ENCODE results near the gene HDAC8.

HDAC8 gene

DNA sequence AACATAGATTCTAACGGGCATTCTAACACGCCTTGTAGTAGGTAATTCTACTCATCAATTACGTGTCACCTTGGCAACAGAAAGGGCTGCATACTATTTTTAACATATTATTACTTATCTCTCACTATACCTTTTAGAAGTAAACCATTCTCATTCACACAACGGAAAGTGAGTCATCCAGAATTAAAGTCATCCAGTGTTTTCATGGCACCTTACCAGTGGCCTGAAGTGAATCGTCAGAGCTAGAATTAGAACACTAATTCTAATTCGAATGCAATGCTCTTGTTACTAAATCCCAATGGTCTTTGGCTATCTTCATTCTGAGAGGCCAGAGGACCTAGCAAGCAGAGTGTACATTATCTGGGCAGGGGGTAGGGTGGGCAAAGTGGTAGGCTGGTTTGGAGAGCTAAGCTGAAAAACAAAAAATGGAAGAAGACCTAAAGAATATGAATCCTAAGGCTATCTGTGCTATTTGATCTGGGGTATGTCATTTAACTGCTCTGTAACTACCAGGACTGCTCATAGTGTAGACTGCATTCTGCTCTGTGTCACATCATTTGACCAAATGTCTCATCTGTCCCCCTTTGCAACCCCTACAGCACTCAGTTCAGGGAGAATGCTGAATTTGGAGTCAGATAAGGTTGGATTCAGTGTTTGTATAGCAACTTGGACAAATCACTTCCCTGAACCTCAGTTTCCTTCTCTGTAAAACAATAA is 96.5 kb downstream of the HDAC8 start:
- H3K4me3 ChIP-seq (replicated peaks; ENCODE audit: low read depth, low read length), result no peak overlapping the region
- H3K36me3 ChIP-seq (ENCODE audit: control insufficient read depth, insufficient read depth, low read length), result no peaks in the 10 kb centered on the region
- no peak for TF ChIP-seq CTCF (IDR thresholded peaks at IDR 0.05; ENCODE audit: insufficient read depth, low read length, poor library complexity, severe bottlenecking)
- H3K27me3 ChIP-seq (replicated peaks; ENCODE audit: control insufficient read depth, insufficient read depth, low read length), result no peaks in the 10 kb centered on the region
- DNase-seq (ENCODE audit: extremely low read depth, insufficient read length), result no peak

GRCh38 chrX:72475338-72475737 is 97.3 kb downstream of the HDAC8 start:
- Histone ChIP-seq H3K36me3 (ENCODE audit: control insufficient read depth, insufficient read depth, low read length) (no peaks in the 10 kb centered on the region), H3K27me3 (replicated peaks; ENCODE audit: control insufficient read depth, insufficient read depth, low read length) (no peaks in the 10 kb centered on the region), H3K4me3 (replicated peaks; ENCODE audit: low read depth, low read length) (no peak overlapping the region)
- no peak for TF ChIP-seq CTCF (IDR thresholded peaks at IDR 0.05; ENCODE audit: insufficient read depth, low read length, poor library complexity, severe bottlenecking)
- DNase-seq (ENCODE audit: extremely low read depth, insufficient read length), result no peak

DNA sequence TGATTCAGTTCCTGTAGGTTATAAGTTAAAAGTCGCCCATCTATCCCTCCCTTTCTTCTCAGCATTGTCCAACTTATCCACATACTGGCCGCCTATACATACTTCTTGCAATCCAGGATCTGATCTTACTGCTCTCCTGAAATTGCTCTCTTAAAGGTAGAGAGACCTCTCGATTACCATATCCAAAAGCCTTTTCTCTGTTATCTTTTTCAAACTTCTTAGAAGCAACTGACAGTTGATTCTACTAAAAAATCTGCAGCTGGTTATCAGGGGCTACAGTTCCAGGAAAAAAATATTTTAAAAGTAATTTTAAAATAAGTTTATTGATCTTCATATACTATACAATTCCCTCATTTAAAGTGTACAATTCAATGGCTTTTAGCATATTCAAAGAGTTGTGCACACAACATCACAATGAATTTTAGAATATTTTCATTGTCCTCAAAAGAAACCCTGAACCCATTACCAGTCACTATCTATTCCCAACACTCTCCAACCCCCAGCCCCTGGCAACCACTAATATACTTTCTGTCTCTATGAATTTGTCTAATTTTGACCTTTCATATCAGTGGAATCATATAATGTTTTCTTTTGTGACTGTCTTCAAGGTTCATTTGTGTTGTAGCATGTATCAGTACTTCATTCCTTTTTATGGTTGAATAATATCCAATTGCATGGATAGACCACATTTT is 102.0 kb downstream of the HDAC8 start:
- Histone ChIP-seq H3K4me3 (replicated peaks; ENCODE audit: low read depth, low read length) (no peak overlapping the region), H3K27me3 (replicated peaks; ENCODE audit: control insufficient read depth, insufficient read depth, low read length) (no peaks in the 10 kb centered on the region), H3K36me3 (ENCODE audit: control insufficient read depth, insufficient read depth, low read length) (no peaks in the 10 kb centered on the region)
- no peak for TF ChIP-seq CTCF (IDR thresholded peaks at IDR 0.05; ENCODE audit: insufficient read depth, low read length, poor library complexity, severe bottlenecking)
- no peak for DNase-seq (ENCODE audit: extremely low read depth, insufficient read length)

GRCh38 chrX:72470117-72470516 is 102.5 kb downstream of the HDAC8 start:
- no peak for DNase-seq (ENCODE audit: extremely low read depth, insufficient read length)
- no peaks in the 10 kb centered on the region for H3K36me3 ChIP-seq (ENCODE audit: control insufficient read depth, insufficient read depth, low read length)
- H3K27me3 ChIP-seq (replicated peaks; ENCODE audit: control insufficient read depth, insufficient read depth, low read length), result no peaks in the 10 kb centered on the region
- H3K4me3 ChIP-seq (replicated peaks; ENCODE audit: low read depth, low read length), result no peak overlapping the region
- TF ChIP-seq CTCF (IDR thresholded peaks at IDR 0.05; ENCODE audit: insufficient read depth, low read length, poor library complexity, severe bottlenecking), result no peak

- TF ChIP-seq CTCF (IDR thresholded peaks at IDR 0.05; ENCODE audit: insufficient read depth, low read length, poor library complexity, severe bottlenecking), result no peak
- Histone ChIP-seq H3K36me3 (ENCODE audit: control insufficient read depth, insufficient read depth, low read length) (no peaks in the 10 kb centered on the region), H3K27me3 (replicated peaks; ENCODE audit: control insufficient read depth, insufficient read depth, low read length) (no peaks in the 10 kb centered on the region), H3K4me3 (replicated peaks; ENCODE audit: low read depth, low read length) (no peak overlapping the region)
- DNase-seq (ENCODE audit: extremely low read depth, insufficient read length), result no peak
Observed at GRCh38 chrX:72468607-72469006, 104.0 kb downstream of the HDAC8 start.
